GM21576 (cell line): ENCODE measurements around the gene ARHGAP44.

Experiments used
- ATAC-seq: cut with Tn5 transposase; IDR thresholded peaks from one replicate; pipeline ENCODE4 v1.9.1; 2021; ENCODE audit warnings: mild to moderate bottlenecking, moderate library complexity; ENCODE audit not compliant: unreplicated experiment

ARHGAP44 gene

DNA sequence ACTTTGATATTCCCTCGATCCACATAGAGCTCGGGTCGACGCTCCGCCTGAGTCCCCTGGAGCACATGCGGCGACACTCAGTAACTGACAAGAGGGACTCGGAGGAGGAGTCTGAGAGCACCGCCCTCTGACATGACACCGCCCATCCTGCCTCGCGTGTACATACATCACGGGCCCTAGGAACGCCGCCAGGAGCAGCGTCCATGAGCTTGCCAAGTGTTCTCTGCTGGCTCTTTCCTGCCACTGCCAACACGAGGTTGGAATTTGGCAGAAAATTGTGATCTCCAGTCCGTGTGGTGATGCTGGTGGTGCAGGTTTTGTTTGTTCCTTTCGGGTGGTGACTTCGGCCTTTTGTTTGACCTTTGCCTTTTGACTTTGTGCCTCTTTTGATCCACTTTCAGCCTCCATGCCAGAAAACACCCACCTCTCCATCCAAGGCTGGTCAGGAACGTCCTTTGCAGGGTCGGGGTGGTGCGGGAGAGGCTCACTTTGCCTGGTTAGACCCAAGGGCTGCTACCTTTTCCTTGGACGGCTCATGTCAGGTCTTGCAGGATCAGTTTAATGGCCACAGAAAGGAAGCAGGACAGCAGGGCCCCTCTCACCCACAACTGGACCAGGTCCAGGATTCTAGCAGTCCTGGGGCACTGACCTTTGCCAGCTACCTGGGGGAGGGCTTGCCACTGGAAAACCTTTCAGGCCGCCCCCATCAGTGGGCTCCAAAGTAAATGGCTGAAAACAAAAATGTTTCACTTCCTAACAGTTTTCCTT is 200.9 kb downstream of the ARHGAP44 start:
- ATAC-seq: no peak

DNA sequence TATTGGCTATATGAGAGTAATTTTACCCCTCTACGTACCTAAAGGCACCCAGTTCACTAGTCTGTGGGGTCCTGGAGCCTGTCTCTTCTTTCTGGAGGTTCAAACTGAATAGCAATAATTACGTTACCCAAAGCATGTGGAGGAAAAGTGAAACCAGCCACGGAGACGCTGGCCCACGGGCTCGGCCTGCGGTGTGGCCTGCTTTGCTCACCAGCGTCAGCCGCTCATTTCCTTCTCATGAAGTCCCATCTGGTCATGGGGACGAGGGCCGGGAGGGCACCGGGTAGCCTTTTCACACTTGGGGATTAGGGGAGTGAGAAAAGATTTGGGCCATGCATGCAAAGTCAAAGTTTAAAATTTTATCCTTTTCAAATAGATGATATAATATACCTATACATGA is 201.6 kb downstream of the ARHGAP44 start:
- no peak for ATAC-seq

DNA sequence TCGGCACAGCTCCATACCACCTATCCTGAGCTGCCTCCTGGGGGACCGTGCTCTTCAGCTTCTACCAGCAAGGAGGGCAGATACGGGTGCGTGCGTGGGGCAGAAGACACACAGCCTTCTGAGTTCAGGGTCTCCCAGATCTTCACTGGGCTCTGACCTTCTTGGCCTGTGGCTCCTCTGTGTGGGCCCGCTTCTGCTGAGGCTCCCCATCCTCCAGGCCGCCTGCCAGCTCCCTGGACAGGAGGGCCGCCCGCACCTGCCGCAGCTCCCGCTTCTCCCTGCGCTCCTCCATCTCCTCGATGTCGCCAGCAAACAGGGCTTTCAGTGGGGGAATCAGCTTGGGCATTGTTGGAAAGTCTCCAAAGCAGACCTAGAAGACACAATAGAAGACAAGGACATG is 203.4 kb downstream of the ARHGAP44 start:
- no peak for ATAC-seq

DNA sequence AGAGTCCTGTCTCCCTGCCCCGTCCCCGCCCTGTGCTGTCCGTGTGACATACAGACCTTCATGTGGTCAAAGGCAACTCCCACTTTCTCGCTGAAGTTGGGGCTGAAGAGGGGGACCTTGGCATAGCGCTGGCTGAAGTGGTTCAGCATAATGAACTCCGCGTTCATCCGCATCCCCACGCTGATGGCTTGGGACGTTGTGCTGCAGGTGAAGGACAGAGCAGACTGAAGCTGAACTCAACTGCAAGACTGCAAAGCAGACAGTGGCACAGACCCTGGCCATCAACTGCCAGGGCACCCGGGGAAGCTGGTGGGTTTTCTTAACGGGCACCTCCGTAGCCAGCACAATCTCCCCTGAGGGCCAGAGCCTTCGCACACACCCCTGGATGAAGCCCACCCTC is 204.3 kb downstream of the ARHGAP44 start:
- no peak for ATAC-seq

DNA sequence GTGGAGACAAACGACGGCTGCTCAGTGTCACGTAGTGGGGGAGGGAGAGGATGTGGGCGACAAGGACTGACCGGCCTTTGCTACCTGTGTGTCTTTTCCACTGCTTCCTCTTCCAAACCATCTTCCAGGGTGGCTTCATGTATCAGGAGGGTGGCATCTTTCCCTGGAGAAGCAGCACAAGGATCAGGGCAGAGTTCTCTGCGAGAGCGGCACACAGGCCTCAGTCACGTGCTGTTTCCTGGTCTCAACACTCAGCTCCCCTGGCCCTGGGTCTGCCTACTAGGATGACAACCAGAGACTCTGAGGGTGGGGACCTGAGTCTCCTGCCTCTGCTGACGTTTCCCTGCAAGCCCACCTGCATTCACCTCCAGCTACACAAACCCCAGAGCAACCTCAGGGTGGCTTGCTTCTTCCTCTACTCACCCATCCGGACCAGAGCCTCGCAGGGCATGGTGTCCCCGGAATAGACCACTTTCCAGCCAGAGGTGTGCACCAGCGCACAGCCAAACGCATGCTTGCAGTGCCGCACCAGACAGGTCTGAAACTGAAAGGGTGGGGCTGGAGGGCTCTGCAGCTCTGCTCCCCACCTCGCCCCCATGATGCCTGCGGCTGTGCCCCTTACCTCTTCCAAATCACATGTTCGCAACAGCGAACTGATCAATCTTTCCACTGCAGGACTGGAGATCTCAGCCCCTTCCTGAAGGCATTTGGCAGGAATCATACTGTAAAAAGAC is 205.2 kb downstream of the ARHGAP44 start:
- ATAC-seq: no peak

DNA sequence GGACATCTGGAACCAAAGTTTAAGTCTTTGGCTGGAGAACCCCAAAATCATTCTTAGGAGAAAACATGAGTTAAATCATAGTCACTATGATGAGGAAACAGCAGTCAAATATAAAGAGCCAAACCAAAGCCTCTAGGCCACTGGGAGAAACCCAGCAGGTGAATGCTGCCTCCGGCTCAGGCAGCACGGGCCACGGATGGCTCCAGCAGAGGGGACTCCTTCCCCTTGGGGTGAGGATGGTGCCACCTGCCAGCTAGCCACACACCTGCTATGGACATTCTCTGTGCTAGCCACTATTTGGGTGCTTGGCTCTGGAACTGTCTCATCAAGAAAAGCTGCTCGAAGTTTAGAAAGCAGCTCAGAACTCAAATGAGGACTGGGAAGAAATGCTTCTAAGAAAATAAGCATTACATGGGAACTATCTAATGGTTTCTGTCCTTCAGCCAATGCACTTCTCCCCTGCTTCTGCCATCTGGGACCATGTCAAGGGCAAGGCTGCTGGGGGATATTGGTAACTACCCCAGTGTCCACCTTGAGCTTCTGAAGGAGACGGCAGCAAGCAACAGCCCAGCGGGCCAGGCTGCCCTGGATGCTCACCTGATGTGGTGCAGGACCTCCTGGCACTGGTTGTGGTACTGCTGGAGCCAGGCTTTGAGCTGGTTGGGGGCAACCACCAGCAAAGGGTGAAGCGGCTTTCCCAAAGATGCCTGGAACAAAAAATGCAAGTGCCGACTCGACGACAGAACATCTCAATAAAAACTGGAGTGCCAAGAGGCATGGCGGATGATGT is 206.0 kb downstream of the ARHGAP44 start:
- ATAC-seq: no peak

DNA sequence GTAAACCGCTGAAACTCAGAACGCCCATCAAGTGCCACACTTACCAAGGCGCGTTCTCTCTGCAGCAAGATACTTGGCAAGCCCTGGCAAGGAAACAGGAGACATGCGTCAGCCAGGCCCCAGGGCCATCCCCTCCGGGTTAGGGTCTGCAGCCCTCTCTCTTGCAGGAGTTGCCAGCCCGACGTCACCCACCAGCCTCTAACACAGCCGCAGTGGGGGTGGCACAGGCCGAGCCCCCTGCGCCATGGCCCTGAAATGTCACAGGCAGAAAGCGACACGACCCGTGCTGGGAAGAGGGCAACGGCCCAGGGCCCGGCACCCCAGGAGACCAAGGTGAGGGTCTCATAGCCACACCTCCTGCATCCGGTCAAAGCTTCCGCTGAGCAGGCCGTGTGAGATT is 206.6 kb downstream of the ARHGAP44 start:
- no peak for ATAC-seq

DNA sequence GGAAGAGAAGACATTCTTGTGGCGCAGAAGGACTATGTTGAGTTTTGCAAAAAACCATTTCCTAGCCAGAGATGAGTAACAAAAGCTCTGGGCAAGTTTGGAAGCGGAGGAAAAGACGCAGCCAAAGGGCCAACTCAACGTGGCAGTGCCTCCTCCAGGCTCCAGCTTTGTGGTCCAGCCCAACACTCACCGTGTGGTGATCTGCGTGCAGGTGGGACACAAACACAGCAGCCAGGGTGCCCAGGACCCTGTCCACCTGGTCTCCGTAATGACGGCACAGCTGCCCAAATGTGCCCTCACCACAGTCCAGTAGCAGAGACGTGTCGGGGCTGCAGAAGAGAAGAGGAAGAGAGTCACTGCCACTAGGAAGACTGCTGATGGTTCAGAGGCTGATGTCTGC is 207.1 kb downstream of the ARHGAP44 start:
- no peak for ATAC-seq

DNA sequence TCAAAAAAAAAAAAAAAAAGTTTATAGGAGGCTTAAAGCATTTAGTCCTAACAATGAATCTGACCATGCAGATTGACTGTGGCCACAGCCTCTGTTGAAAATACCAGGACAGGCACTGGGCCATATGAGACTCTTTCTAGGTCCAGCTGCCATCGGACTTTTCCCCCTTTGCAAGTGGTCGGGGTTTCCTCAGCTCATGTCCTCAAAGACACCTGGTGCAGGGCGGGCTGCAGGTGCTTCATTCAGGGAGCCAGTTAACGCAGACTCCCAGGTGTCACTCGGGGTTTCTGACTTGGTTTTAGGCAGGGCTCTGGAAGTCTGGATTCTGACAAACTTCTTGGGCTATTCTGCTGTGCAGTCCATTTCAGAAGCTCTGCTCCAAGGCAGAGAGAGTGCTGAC is 207.6 kb downstream of the ARHGAP44 start:
- ATAC-seq: no peak

DNA sequence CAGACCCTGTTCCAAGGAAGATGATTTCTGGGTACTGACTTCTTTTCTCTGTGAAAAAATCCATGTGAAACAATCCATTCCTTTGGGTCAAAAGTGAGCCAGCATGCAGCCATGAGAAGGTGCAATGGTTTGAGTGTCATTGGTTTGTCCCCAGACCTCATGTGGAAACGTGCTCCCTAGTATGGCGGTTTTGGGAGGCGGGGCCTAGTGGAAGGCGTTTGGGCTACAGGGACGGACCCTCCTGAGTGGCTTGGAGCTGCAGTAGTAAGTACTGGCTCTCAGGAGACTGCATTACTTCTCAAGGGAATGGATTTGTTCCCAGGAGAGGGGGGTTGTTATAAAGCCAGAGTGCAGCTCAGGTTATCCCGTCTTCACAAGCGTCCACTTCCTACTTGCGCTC is 209.2 kb downstream of the ARHGAP44 start:
- no peak for ATAC-seq

DNA sequence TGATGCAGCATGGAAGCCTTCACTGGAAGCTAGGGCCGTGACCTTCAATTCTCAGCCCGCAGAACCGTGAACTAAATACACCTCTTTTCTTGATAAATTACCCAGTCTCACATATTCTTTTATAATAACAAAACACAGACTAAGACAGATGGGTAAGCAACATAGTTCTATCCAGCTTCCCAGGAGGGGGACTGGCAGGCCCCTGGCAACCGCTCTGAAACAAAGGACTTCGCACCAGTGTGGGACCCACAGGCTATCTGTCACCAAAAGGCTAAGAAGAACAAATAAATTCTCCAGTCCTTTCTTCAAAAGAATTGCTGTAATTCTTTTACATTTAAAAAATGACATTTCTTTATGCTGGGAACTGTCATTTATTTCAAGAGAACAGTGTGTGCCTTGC is 209.6 kb downstream of the ARHGAP44 start:
- ATAC-seq: no peak

DNA sequence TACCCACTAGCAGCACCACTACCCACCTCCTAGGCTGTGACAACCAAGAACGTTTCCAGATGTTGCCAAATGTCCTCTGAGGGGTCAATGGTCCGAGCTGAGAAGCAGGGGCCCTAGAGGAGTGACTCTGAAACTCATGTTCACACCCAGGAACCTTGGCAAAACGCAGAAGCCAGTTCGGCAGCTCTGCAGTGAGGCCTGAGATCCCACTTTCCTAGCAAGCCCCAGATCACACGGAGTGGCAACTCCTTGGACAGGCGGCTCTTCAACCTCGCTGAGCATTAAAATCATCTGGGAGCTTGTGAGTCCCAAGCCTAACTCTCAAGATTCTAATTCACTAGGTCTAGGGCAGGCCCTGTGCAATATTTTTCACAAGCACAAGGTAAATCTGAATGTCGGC is 211.3 kb downstream of the ARHGAP44 start:
- no peak for ATAC-seq

DNA sequence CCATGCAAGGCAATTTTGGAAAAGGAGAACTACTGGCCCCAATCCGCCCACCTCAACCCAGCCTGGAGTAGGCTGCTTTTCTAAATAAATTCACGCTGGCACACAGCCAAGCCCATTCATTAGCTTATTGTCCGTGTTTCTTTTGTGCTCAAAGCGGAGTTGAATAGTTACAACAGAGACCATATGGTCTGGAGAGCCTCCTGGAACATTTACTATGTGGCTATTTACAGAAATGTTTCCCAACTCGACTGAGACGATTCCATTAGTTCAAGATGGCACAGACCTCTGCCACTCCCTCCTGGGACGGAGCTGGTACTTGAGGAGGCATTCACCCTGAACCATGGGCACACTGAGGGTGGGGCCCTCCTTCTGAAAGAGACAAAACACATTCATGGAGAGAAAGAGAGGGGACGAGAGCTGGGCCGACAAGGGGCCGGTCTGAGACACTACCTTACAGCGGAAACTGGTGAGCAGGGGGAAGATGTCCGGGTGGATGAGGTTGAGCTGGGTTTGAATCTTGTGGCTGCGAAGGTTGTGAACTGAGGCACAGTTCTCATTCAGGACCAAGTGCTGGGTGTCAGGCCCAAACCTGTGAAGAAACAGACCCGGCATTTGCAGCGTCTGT is 212.8 kb downstream of the ARHGAP44 start:
- no peak for ATAC-seq

DNA sequence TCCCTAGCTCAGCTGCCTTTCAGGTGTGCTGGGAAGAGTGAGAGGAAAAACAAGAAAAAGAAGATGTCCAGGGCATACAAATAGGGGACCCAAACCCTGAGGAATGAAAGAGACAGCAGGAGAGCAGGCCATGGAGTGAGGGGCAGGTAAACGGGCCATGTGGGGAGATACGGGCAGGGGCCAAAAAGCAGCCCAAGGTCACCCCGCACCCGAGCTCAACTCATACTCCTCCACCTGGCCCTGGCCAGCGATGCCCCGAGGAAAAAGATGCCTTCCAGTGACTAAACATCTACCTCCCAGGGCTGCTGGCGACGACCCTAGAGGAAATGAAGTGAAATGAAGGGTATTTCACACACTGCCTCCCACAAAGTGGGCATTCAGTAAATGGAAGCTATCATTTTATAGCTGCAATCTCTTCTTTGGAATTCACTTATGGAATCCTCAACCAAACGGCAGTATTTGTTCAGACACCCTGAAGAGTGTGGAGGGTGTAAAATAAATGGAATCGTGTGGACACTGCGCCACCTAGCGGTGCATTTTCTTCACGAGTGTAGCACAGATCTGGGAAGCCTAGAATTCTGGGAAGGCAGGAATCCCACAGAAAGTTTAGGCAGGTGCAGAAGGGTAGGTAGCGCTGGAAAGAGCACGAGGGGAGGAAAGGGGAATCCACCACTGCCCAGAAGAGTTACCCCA is 213.6 kb downstream of the ARHGAP44 start:
- no peak for ATAC-seq

DNA sequence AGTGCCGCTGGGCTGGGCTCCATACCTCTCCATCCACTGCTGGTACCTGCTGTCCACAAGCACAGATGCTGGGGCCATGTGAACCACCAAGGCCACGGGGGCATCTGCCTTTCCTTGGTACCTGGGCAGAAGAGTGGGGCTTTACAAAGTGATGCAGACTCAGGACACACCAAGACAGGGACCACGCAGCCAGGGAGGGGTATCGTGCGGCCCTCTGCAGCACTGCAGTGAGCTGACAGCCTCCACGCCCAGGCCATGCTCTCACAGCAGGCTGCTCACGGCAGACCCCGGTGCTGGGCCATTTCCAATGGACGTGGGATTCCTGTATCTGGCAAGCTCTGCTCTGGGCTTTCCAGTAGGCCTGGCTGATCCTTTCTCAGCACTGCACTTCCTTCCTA is 214.2 kb downstream of the ARHGAP44 start:
- ATAC-seq: no peak

DNA sequence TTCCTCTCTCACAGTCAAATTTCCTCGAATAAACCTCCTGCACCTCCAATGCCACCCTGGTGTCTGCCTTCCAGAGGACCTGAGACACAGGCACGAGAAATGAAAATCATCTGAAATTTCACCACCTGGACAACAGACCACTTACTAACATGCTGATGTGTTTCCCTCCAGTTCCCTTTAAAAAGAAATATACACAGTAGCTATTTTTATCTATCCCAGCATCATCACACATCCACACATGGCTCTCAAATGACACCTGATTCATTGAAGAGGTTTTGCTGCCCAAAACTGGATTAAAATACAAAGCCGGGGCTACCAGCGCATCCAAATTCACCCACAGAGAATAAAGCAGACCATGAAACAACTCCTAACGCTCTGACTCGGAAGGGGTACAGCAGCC is 214.6 kb downstream of the ARHGAP44 start:
- no peak for ATAC-seq

DNA sequence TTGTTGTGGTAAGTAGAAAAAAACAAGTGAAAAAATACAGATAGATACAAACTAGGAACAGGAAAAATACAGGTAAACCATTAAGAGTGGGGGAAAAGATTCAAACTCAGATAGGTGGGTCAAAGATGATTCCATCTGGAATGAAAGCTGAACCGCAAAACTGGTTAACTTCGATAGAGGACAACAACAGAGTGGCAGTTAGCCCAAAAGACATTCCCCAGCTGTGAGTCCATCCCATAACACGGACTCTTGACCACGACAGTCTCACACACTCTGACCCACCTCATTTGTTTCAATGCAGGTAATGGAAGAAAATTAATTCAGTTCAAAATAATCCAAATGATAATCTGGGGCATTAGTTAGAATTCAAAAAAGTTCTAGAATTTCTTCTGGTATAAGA is 215.0 kb downstream of the ARHGAP44 start:
- no peak for ATAC-seq

DNA sequence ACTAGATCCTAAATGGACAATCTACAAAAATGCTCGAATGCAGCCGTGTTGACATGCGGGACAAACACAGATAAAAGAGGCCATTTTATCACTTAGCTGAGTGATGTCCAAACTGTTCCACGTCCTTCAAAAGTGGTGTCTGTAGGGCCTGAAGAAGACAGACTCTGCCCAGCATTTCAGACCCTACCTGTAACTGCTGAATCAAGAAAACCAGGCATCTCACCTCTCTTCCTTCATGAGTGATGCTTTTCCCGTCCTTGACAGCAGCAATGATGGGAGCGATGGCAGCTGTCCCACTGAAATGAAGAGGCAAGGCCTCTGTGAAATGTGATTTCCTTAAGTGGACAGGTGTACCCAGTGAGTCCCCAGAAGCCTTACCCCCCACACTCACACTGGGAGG is 216.2 kb downstream of the ARHGAP44 start:
- no peak for ATAC-seq

DNA sequence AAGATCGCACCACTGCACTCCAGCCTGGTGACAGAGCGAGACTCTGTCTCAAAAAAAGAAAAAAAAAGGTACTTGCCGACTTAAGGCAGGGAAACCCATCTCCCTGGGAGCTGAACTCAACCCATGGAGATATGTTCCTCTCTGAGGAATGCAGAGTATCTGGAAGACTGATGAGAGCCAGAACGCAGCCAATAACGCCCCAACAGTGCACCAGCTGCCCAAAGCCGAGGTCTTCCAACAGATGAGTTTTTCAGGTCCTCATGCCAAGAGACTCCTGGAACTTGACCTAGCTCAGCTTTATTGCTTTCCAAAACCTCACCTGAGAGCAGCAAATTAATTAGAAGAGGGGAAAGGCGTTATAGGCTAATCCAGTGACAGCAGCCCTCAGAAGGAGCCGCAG is 219.2 kb downstream of the ARHGAP44 start:
- ATAC-seq: no peak

DNA sequence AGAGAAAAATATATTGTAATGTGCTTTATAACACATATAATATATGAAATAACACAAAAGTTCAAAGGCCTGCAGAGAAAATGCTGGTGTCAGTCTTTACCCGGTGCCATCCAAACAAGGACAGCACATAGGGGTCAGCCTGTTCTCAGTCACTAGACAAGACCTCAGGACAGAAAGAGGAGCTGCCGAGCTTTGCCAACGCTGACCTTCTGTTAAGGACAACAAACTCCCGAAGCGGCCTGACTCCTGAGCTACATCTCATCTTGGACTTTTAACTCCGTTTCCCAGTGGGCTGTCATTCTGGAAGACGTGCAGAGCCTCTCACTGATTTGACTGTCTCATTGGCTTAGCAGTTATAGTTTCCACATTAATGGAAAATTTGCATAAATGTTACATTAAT is 221.7 kb downstream of the ARHGAP44 start:
- no peak for ATAC-seq

DNA sequence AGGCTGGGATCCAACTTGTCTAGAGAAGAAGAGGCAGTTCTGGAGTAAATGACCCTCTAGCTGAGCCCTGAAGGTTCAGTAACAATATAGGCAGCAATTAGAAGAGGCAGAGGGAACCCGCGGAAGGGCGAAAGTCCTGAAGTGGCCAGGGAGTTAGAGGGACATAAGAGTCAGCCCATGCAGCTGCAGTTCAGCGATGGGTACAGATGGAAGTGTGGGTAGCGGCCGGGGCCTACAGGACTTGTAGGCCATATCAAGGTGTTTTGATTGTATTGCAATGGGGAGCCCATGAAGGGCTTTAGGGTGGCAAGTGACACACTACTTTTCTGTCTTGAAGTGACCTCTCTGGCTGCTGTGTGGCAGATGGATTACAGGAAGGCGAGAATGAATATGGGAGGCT is 225.5 kb downstream of the ARHGAP44 start:
- ATAC-seq: no peak
